HG03558 (cell line): ENCODE results near the gene A1CF.
"Not testable (repeated sequence)": the region's sequence is repeated elsewhere in the genome, so short reads cannot be mapped to it uniquely, and the experiment has no call there.

Source experiments
- ATAC-seq: cut with Tn5 transposase; IDR thresholded peaks from one replicate; pipeline ENCODE4 v1.9.1; 2021; ENCODE audit warnings: moderate number of reproducible peaks; ENCODE audit not compliant: unreplicated experiment; ENCODE audit errors: extremely low read depth

A1CF gene

DNA sequence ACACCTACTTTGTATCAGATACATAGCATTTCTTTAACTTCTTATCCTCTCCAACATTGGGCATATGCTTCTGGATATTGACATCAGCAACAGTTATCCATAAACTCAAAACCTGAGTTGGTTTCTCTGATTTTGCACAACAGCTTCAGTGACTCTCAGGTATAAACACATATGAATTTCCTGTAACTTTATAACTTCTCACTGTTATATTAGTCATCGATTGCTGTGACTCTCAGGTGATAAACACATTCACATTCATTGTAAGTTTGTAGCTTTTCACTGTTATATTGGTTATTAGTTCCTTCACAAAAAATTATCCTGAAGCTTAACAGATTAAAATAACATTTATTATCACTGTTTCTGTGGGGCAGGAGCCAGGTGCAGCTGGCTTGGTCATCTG lies 88.7 kb downstream of the A1CF start:
- ATAC-seq: no peak

DNA sequence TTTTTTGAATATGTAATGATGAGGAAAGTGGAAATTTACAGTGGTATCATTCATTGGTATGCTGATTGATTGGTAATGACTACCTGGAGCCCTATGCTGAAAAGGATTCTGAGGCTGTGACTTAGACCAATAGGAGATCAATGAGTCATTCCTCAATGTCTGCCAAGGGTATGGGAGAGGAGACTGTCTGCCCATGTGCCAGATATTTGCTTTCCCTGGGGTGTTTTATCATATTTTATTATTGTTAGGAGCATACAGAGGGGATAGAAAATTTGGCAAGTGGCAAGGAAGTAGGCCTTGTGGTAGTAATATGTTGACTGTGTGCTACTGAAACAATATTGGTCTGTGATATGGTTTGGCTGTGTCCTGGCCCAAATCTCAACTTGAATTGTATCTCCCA lies 90.9 kb downstream of the A1CF start:
- no peak for ATAC-seq

DNA sequence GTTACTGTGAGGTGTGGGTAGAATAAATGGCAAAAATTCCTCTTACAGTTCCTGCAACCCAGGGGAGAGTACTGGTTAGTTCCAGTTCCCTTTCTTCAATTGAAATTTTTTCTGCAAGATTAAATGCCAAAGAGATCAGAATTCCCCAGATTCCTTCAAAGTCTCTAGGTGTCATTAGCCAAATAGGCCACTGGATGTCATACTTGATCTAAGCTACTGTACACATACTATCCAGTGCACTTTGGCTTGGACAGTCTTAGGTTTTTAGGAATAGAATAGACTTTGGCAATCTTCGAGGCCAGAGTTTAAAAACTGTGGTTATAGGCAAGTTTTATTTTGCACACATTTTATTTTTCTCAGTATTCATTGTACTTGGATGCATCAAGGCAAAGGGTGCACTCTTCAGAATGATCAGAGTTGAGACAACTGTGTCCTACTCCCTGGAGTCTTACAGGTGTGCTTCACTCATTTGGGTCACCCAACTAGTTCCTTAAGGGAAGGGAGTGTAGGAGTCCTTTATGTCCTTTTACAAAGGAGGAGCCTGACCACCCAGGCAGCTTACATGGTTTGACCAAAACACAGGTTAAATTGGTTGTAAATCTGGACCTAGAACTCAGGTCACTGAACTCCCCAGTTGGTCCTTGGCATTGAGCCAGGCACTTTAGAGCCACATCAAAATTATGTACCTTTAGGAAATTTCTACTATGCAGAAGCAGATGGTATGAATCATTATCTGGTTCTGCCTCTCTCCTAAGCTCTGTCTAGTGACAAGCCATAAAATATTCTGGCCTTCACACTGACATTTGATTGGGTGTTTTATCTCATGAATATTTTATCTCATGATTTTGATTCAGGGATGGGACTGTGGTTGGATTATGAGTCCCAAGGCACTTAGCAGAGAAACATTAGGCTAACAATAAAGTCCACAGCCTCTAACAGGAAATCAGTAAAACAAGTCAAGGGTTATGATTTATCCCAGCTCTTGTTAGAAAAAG lies 96.2 kb downstream of the A1CF start:
- no peak for ATAC-seq

DNA sequence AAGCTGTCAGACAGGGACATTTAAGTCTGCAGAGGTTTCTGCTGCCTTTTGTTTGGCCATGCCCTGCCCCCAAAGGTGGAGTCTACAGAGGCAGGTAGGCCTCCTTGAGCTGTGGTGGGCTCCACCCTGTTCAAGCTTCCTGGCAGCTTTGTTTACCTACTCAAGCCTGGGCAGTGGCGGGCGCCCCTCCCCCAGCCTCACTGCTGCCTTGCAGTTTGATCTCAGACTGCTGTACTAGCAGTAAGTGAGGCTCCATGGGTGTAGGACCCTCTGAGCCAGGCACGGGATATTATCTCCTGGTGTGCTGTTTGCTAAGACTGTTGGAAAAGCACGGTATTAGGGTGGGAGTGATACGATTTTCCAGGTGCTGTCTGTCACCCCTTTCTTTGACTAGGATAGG lies 97.5 kb downstream of the A1CF start:
- not testable (repeated sequence) for ATAC-seq

DNA sequence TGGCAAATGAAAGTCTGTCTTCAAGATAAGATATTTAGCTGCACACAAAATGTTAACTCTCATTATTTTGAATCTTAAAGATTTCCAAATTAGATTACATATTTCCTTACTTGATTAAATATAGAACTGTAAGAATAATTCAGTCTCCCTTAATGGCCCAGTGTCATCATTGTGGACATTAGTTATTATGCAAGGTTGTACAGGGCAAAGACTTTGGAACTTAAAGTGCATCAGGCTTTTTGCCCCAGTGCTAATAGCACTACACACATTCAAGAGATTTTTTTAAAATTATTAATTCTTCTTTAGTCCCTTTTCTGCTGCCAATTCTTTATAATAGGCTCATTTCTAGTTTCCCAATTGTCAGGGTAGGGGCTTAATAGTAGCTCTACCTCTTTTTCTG lies 103.4 kb downstream of the A1CF start:
- not testable (repeated sequence) for ATAC-seq

DNA sequence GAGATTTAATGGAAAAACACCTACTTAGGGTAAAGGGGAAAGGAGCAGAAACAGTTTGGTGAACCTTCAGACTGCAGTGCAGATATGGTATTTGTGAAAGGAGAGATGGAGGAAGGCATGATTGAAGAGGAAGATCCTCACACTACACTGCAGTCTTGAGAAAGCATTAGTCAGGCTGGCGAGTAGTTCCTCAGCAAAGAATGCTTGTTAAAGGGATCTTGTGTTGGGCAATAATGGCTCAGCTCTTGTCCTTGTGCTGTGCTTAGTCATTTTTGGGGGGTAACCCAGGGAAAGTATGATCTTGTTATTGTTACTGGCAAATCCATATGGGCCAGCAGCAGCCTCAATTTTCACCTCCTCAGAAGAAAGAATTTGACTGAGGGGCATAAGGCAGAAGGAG lies 105.4 kb downstream of the A1CF start:
- not testable (repeated sequence) for ATAC-seq

DNA sequence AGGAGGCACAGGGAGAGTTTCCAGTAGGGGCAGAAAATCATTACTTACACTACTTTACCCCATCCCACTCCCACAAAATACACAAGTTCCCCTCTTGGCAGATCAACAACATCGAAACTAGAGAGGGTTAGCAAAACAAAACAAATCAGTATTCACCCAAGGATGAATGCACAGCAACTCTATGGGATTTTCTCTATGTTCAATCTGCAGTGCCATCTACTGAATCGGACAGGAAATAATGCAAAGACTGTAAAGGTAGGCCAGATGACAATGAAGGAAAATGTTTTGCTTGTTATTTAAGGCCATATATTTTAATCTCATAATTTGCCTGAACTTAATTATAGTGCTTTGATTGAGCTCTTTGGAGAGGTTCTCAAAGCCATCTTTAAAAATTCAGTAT lies 110.6 kb downstream of the A1CF start:
- not testable (repeated sequence) for ATAC-seq

DNA sequence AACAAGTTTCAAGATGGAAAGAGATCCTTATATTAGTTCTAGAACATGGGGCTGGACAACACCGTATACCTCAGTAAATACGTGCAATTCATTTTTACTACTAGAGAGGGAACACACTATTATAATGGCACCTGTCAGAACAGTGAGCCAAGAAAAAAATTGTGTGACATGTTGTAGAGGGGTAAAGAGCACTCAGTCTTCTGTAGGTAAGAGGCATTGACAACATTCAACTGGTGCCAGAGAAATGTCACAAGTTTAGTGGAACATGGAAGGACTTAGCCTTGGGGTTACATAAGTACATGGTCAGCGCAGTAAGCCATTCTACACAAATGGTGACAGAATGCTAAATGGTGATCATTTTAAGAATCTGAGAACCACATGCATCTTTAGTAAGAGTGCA lies 113.4 kb downstream of the A1CF start:
- ATAC-seq: not testable (repeated sequence)

DNA sequence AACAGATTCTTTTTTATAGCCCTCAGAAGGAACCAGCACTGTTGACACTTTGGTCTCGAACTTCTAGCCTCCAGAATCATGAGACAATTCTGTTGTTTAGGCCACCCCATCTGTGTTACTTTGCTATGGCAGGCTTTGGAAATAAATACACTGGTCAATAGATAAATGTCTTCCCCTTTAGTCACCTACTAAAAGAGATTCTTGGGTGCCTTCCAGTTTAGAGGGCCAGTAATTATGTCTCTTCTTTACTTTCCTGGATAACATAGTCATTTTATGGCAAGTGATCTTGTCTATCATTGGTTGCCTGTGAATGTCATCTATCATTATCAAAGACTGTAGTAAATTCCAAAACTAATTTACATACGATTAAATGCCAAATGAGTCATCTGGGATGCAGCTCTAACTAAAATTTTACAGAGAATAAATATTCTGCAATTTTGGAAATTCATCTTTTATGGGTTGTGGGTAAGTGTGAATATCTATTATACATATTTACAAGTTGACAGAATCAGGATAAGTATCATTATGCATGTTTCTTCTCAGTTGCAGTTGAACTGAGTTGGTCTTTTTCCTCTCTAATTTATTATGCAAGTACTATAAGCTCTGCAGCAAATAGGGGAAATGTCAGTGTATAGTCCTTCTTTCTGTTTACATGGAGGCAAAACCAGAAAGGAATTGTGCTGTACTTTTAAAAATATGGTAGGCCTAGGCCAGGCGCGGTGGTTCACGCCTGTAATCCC lies 118.5 kb downstream of the A1CF start:
- ATAC-seq: not testable (repeated sequence)
